Esophagus (tissue), 2 donors: ENCODE results near the gene ICA1. TPM values are rescaled to one million over a fixed set of nuclear protein-coding genes. Genes with fewer than 3 reads are reported as not detected.

Experiments
- H3K27ac ChIP-seq, 2 donors: one replicate each; pipeline ENCODE4 v1.5.1; 2013; ENCODE audit warnings: low read depth in 2 of 2, mild to moderate bottlenecking in 2 of 2, inconsistent platforms in 1 of 2, low read length in 1 of 2, moderate library complexity in 1 of 2
- H3K27me3 ChIP-seq, 2 donors: one replicate each; pipeline ENCODE4 v1.6.1; 2013; ENCODE audit warnings: low read length in 2 of 2, control low read depth in 1 of 2, mild to moderate bottlenecking in 1 of 2; ENCODE audit not compliant: insufficient read depth in 2 of 2, control insufficient read depth in 1 of 2
- H3K36me3 ChIP-seq, 2 donors: one replicate each; pipeline ENCODE4 v1.6.1; 2013; ENCODE audit warnings: low read length in 1 of 2; ENCODE audit not compliant: control insufficient read depth in 2 of 2, insufficient read depth in 2 of 2
- H3K4me1 ChIP-seq, 2 donors: one replicate each; pipeline ENCODE4 v1.6.1; 2013; ENCODE audit warnings: low read length in 1 of 2; ENCODE audit not compliant: control insufficient read depth in 2 of 2, insufficient read depth in 2 of 2
- H3K4me3 ChIP-seq, 2 donors: one replicate each; pipeline ENCODE4 v1.5.1; 2013; ENCODE audit warnings: low read length in 2 of 2, mild to moderate bottlenecking in 2 of 2, low read depth in 1 of 2, moderate library complexity in 1 of 2
- H3K9me3 ChIP-seq, 2 donors: one replicate each; pipeline ENCODE4 v1.6.1; 2013; ENCODE audit warnings: mild to moderate bottlenecking in 2 of 2, low read depth in 1 of 2, low read length in 1 of 2, moderate library complexity in 1 of 2; ENCODE audit not compliant: control insufficient read depth in 2 of 2, insufficient read depth in 1 of 2
- WGBS, 2 donors: extraction: QIAGEN DNeasy Blood & Tissue Kit; methylation state at CpG; one replicate each; pipeline ENCODE4 v1.1.7; 2013; 5-methylcytosine and 5-hydroxymethylcytosine counted together
- polyA plus RNA-seq, 2 donors: library from polyadenylated mRNA; stranded (reverse); fragments of 200-250 nt; gene quantifications; one replicate each; pipeline ENCODE4 v1.2.3, GENCODE V29; 2013
- donor health status: healthy with polysubstance abuse.
- donor health status: Bipolar disorder and iron deficiency.

Gene ICA1
- polyA plus RNA-seq, 2 donors = 10.7 to 11.3 TPM

- H3K9me3 ChIP-seq = no peaks in the 10 kb centered on the region
- peaks cover 0 to 4% of the 10 kb centered on the region in 2 donors for H3K36me3 ChIP-seq
- no peaks in the 10 kb centered on the region for H3K4me1 ChIP-seq
- WGBS, 2 donors = 54 to 56% methylated on average over 7 of the region's 7 CpGs
- no peak overlapping the region for H3K27ac ChIP-seq
- no peaks in the 10 kb centered on the region for H3K27me3 ChIP-seq
- H3K4me3 ChIP-seq = no peak overlapping the region
Observed at GRCh38 chr7:8217200-8218068, 44.5 kb downstream of the ICA1 start.

GRCh38 chr7:8216334-8216690, 45.7 kb downstream of the ICA1 start:
- Histone ChIP-seq H3K4me3 (no peak overlapping the region), H3K36me3 (peaks cover 0 to 4% of the 10 kb centered on the region in 2 donors), H3K9me3 (no peaks in the 10 kb centered on the region), H3K27me3 (no peaks in the 10 kb centered on the region), H3K4me1 (no peaks in the 10 kb centered on the region), H3K27ac (no peak overlapping the region)
- WGBS, 2 donors = 91 to 94% methylated on average over 3 of the region's 3 CpGs

- no peaks in the 10 kb centered on the region for H3K27me3 ChIP-seq
- H3K27ac ChIP-seq = no peak overlapping the region
- WGBS, 2 donors = 80 to 84% methylated on average over 6 of the region's 6 CpGs
Observed at GRCh38 chr7:8215648-8216333, 46.2 kb downstream of the ICA1 start.

GRCh38 chr7:8214244-8214824, 47.6 kb downstream of the ICA1 start:
- WGBS, 2 donors = 54 to 56% methylated on average over 8 of the region's 8 CpGs
- Histone ChIP-seq H3K27me3 (no peaks in the 10 kb centered on the region), H3K27ac (no peak overlapping the region), H3K9me3 (no peaks in the 10 kb centered on the region), H3K4me1 (no peaks in the 10 kb centered on the region), H3K36me3 (peaks cover 0 to 4% of the 10 kb centered on the region in 2 donors), H3K4me3 (no peak overlapping the region)

More at GRCh38 chr7:8215648-8216333, 46.2 kb downstream of the ICA1 start:
- H3K9me3 ChIP-seq = no peaks in the 10 kb centered on the region
- peaks cover 0 to 4% of the 10 kb centered on the region in 2 donors for H3K36me3 ChIP-seq
- H3K4me3 ChIP-seq = no peak overlapping the region
- no peaks in the 10 kb centered on the region for H3K4me1 ChIP-seq

- no peaks in the 10 kb centered on the region for H3K9me3 ChIP-seq
- no peaks in the 10 kb centered on the region for H3K27me3 ChIP-seq
- H3K36me3 ChIP-seq = peaks cover 0 to 4% of the 10 kb centered on the region in 2 donors
- 93 to 94% methylated on average over 2 of the region's 2 CpGs for WGBS, 2 donors
- no peak overlapping the region for H3K4me3 ChIP-seq
- H3K27ac ChIP-seq = no peak overlapping the region
- no peaks in the 10 kb centered on the region for H3K4me1 ChIP-seq
Observed at GRCh38 chr7:8213381-8213780, 48.6 kb downstream of the ICA1 start.

GRCh38 chr7:8212638-8213037, 49.3 kb downstream of the ICA1 start:
- Histone ChIP-seq H3K36me3 (peaks cover 0 to 4% of the 10 kb centered on the region in 2 donors), H3K27ac (no peak overlapping the region), H3K4me1 (no peaks in the 10 kb centered on the region), H3K9me3 (no peaks in the 10 kb centered on the region), H3K4me3 (no peak overlapping the region), H3K27me3 (no peaks in the 10 kb centered on the region)
- WGBS, 2 donors = 78 to 84% methylated on average over 5 of the region's 5 CpGs

GRCh38 chr7:8211725-8212096, 50.3 kb downstream of the ICA1 start:
- no peaks in the 10 kb centered on the region for H3K27me3 ChIP-seq
- H3K4me1 ChIP-seq = no peaks in the 10 kb centered on the region
- H3K9me3 ChIP-seq = no peaks in the 10 kb centered on the region
- WGBS, 2 donors = 96 to 100% methylated on average over 1 of the region's 1 CpG
- H3K27ac ChIP-seq = no peak overlapping the region
- H3K4me3 ChIP-seq = no peak overlapping the region
- peaks cover 0 to 4% of the 10 kb centered on the region in 2 donors for H3K36me3 ChIP-seq

GRCh38 chr7:8210845-8211724, 50.9 kb downstream of the ICA1 start:
- 84% methylated on average over 10 of the region's 10 CpGs for WGBS, 2 donors
- H3K27me3 ChIP-seq = no peaks in the 10 kb centered on the region
- no peak overlapping the region for H3K27ac ChIP-seq
- H3K36me3 ChIP-seq = peaks cover 0 to 4% of the 10 kb centered on the region in 2 donors
- H3K4me1 ChIP-seq = no peaks in the 10 kb centered on the region
- no peaks in the 10 kb centered on the region for H3K9me3 ChIP-seq
- no peak overlapping the region for H3K4me3 ChIP-seq

- WGBS, 2 donors = 79 to 82% methylated on average over 4 of the region's 4 CpGs
- H3K36me3 ChIP-seq = no peaks in the 10 kb centered on the region
Observed at GRCh38 chr7:8209353-8209752, 52.6 kb downstream of the ICA1 start.

More at GRCh38 chr7:8209353-8209752, 52.6 kb downstream of the ICA1 start:
- no peaks in the 10 kb centered on the region for H3K27me3 ChIP-seq
- H3K9me3 ChIP-seq = no peaks in the 10 kb centered on the region
- no peak overlapping the region for H3K27ac ChIP-seq
- H3K4me1 ChIP-seq = no peaks in the 10 kb centered on the region
- H3K4me3 ChIP-seq = no peak overlapping the region
